Measurements from ENCODE around the gene CNTN6.

Gene CNTN6

GRCh38 chr3:1200371-1200770, 107.5 kb downstream of the CNTN6 start:
- no peaks in the 10 kb centered on the region for H3K27me3 Mint-ChIP-seq (ENCODE audit: low read depth)
- no peaks in the 10 kb centered on the region for H3K36me3 Mint-ChIP-seq (ENCODE audit: low read depth)
- no peak overlapping the region for H3K27ac Mint-ChIP-seq
- H3K4me1 Mint-ChIP-seq (ENCODE audit: low read depth): no peaks in the 10 kb centered on the region
- peaks cover 5% of the 10 kb centered on the region for H3K9me3 Mint-ChIP-seq
- H3K4me3 Mint-ChIP-seq: no peak overlapping the region

GRCh38 chr3:1207904-1208303, 115.1 kb downstream of the CNTN6 start:
- Mint-ChIP-seq H3K9me3 (peaks cover 2% of the 10 kb centered on the region), H3K36me3 (ENCODE audit: low read depth) (no peaks in the 10 kb centered on the region), H3K4me1 (ENCODE audit: low read depth) (no peaks in the 10 kb centered on the region), H3K27ac (no peak overlapping the region), H3K4me3 (no peak overlapping the region), H3K27me3 (ENCODE audit: low read depth) (no peaks in the 10 kb centered on the region)

- Mint-ChIP-seq H3K27me3 (ENCODE audit: low read depth) (no peaks in the 10 kb centered on the region), H3K27ac (no peak overlapping the region), H3K36me3 (ENCODE audit: low read depth) (no peaks in the 10 kb centered on the region), H3K9me3 (no peaks in the 10 kb centered on the region), H3K4me1 (ENCODE audit: low read depth) (no peaks in the 10 kb centered on the region), H3K4me3 (no peak overlapping the region)
These were observed 122.1 kb downstream of the CNTN6 start for GRCh38 chr3:1214933-1215332.

- Mint-ChIP-seq H3K9me3 (no peaks in the 10 kb centered on the region), H3K4me1 (ENCODE audit: low read depth) (no peaks in the 10 kb centered on the region), H3K27ac (no peak overlapping the region), H3K27me3 (ENCODE audit: low read depth) (no peaks in the 10 kb centered on the region), H3K36me3 (ENCODE audit: low read depth) (no peaks in the 10 kb centered on the region), H3K4me3 (no peak overlapping the region)
These were observed 124.0 kb downstream of the CNTN6 start for GRCh38 chr3:1216856-1217255.

GRCh38 chr3:1227111-1227510, 134.3 kb downstream of the CNTN6 start:
- Mint-ChIP-seq H3K27ac (no peak overlapping the region), H3K4me3 (no peak overlapping the region), H3K4me1 (ENCODE audit: low read depth) (no peaks in the 10 kb centered on the region), H3K36me3 (ENCODE audit: low read depth) (no peaks in the 10 kb centered on the region), H3K27me3 (ENCODE audit: low read depth) (no peaks in the 10 kb centered on the region), H3K9me3 (no peaks in the 10 kb centered on the region)

GRCh38 chr3:1228289-1228688, 135.5 kb downstream of the CNTN6 start:
- no peaks in the 10 kb centered on the region for H3K9me3 Mint-ChIP-seq
- no peaks in the 10 kb centered on the region for H3K36me3 Mint-ChIP-seq (ENCODE audit: low read depth)
- no peak overlapping the region for H3K4me3 Mint-ChIP-seq
- no peaks in the 10 kb centered on the region for H3K4me1 Mint-ChIP-seq (ENCODE audit: low read depth)
- H3K27me3 Mint-ChIP-seq (ENCODE audit: low read depth): no peaks in the 10 kb centered on the region
- no peak overlapping the region for H3K27ac Mint-ChIP-seq

- H3K36me3 Mint-ChIP-seq (ENCODE audit: low read depth): no peaks in the 10 kb centered on the region
- H3K27ac Mint-ChIP-seq: no peak overlapping the region
- H3K27me3 Mint-ChIP-seq (ENCODE audit: low read depth): no peaks in the 10 kb centered on the region
- H3K4me1 Mint-ChIP-seq (ENCODE audit: low read depth): no peaks in the 10 kb centered on the region
- H3K9me3 Mint-ChIP-seq: no peaks in the 10 kb centered on the region
- H3K4me3 Mint-ChIP-seq: no peak overlapping the region
These were observed 138.1 kb downstream of the CNTN6 start for GRCh38 chr3:1230920-1231319.

- no peak overlapping the region for H3K27ac Mint-ChIP-seq
- H3K9me3 Mint-ChIP-seq: peaks cover 5% of the 10 kb centered on the region
- no peak overlapping the region for H3K4me3 Mint-ChIP-seq
- no peaks in the 10 kb centered on the region for H3K36me3 Mint-ChIP-seq (ENCODE audit: low read depth)
- H3K4me1 Mint-ChIP-seq (ENCODE audit: low read depth): no peaks in the 10 kb centered on the region
- H3K27me3 Mint-ChIP-seq (ENCODE audit: low read depth): no peaks in the 10 kb centered on the region
These were observed 139.5 kb downstream of the CNTN6 start for GRCh38 chr3:1232276-1232675.

GRCh38 chr3:1235526-1236120, 142.8 kb downstream of the CNTN6 start:
- Mint-ChIP-seq H3K4me3 (no peak overlapping the region), H3K27me3 (ENCODE audit: low read depth) (no peaks in the 10 kb centered on the region), H3K36me3 (ENCODE audit: low read depth) (no peaks in the 10 kb centered on the region), H3K9me3 (peaks cover 19% of the 10 kb centered on the region), H3K27ac (no peak overlapping the region), H3K4me1 (ENCODE audit: low read depth) (no peaks in the 10 kb centered on the region)

- Mint-ChIP-seq H3K36me3 (ENCODE audit: low read depth) (no peaks in the 10 kb centered on the region), H3K27ac (no peak overlapping the region), H3K27me3 (ENCODE audit: low read depth) (no peaks in the 10 kb centered on the region), H3K4me3 (no peak overlapping the region), H3K9me3 (peaks cover 4% of the 10 kb centered on the region), H3K4me1 (ENCODE audit: low read depth) (no peaks in the 10 kb centered on the region)
These were observed 158.6 kb downstream of the CNTN6 start for GRCh38 chr3:1251282-1252060.

GRCh38 chr3:1252061-1252430, 159.2 kb downstream of the CNTN6 start:
- no peak overlapping the region for H3K4me3 Mint-ChIP-seq

GRCh38 chr3:1262246-1262645, 169.4 kb downstream of the CNTN6 start:
- Mint-ChIP-seq H3K36me3 (ENCODE audit: low read depth) (no peaks in the 10 kb centered on the region), H3K4me1 (ENCODE audit: low read depth) (no peaks in the 10 kb centered on the region), H3K4me3 (no peak overlapping the region), H3K27me3 (ENCODE audit: low read depth) (no peaks in the 10 kb centered on the region), H3K9me3 (peaks cover 4% of the 10 kb centered on the region), H3K27ac (no peak overlapping the region)

More at GRCh38 chr3:1252061-1252430, 159.2 kb downstream of the CNTN6 start:
- Mint-ChIP-seq H3K27me3 (ENCODE audit: low read depth) (no peaks in the 10 kb centered on the region), H3K27ac (no peak overlapping the region), H3K36me3 (ENCODE audit: low read depth) (no peaks in the 10 kb centered on the region), H3K4me1 (ENCODE audit: low read depth) (no peaks in the 10 kb centered on the region), H3K9me3 (peaks cover 4% of the 10 kb centered on the region)

- no peaks in the 10 kb centered on the region for H3K4me1 Mint-ChIP-seq (ENCODE audit: low read depth)
- H3K4me3 Mint-ChIP-seq: no peak overlapping the region
- no peaks in the 10 kb centered on the region for H3K27me3 Mint-ChIP-seq (ENCODE audit: low read depth)
- no peak overlapping the region for H3K27ac Mint-ChIP-seq
- H3K9me3 Mint-ChIP-seq: peaks cover 4% of the 10 kb centered on the region
- no peaks in the 10 kb centered on the region for H3K36me3 Mint-ChIP-seq (ENCODE audit: low read depth)
These were observed 170.3 kb downstream of the CNTN6 start for GRCh38 chr3:1263121-1263520.

GRCh38 chr3:1269808-1270207, 177.0 kb downstream of the CNTN6 start:
- Mint-ChIP-seq H3K27me3 (ENCODE audit: low read depth) (no peaks in the 10 kb centered on the region), H3K27ac (no peak overlapping the region), H3K9me3 (no peaks in the 10 kb centered on the region), H3K4me1 (ENCODE audit: low read depth) (no peaks in the 10 kb centered on the region), H3K4me3 (no peak overlapping the region), H3K36me3 (ENCODE audit: low read depth) (no peaks in the 10 kb centered on the region)

GRCh38 chr3:1272546-1273265, 179.9 kb downstream of the CNTN6 start:
- no peak overlapping the region for H3K4me3 Mint-ChIP-seq
- H3K4me1 Mint-ChIP-seq (ENCODE audit: low read depth): no peaks in the 10 kb centered on the region
- H3K27ac Mint-ChIP-seq: no peak overlapping the region
- H3K36me3 Mint-ChIP-seq (ENCODE audit: low read depth): no peaks in the 10 kb centered on the region
- no peaks in the 10 kb centered on the region for H3K27me3 Mint-ChIP-seq (ENCODE audit: low read depth)
- H3K9me3 Mint-ChIP-seq: no peaks in the 10 kb centered on the region

All from T-helper 1 cell treated with Interleukin-12 subunit alpha and Interleukin-12 subunit beta and Interleukin-4 antibody, amounts not matched to agents 30 μg/mL and 1 μg/mL, for 36 hours (primary cell).